GM23248 (cell line): ENCODE results near the gene KLHL30. TPM values are rescaled to one million over a fixed set of nuclear protein-coding genes. Genes with fewer than 3 reads are reported as not detected.
A peak's percentile ranks its signal among the peaks of the same experiment; 100 is the strongest.

ENCODE experiments used
- DNase-seq: peaks from one replicate; pipeline ENCODE4 v3.0.0-alpha.2; 2015
- H2AFZ ChIP-seq: fragments of 200-600 bp; sonication (generic); 2 replicates; pipeline ENCODE4 v1.6.1; 2016; ENCODE audit warnings: antibody characterized with exemption
- H3F3A ChIP-seq: fragments of 200-600 bp; sonication (generic); 2 replicates; pipeline ENCODE4 v1.6.1; 2016; ENCODE audit warnings: mild to moderate bottlenecking, antibody characterized with exemption, mixed run types; ENCODE audit not compliant: insufficient read depth
- H3K27ac ChIP-seq: fragments of 200-600 bp; sonication (generic); 2 replicates; pipeline ENCODE4 v1.5.1; 2016; ENCODE audit warnings: mild to moderate bottlenecking
- H3K27me3 ChIP-seq: fragments of 200-600 bp; sonication (generic); replicated peaks from 2 replicates; pipeline ENCODE4 v1.6.1; 2016; ENCODE audit warnings: mild to moderate bottlenecking; ENCODE audit not compliant: insufficient read depth
- H3K36me3 ChIP-seq: fragments of 200-600 bp; sonication (generic); 2 replicates; pipeline ENCODE4 v1.6.1; 2016; ENCODE audit warnings: low read depth, mild to moderate bottlenecking
- H3K4me1 ChIP-seq: fragments of 200-600 bp; sonication (generic); 2 replicates; pipeline ENCODE4 v1.6.1; 2016; ENCODE audit warnings: mild to moderate bottlenecking; ENCODE audit not compliant: insufficient read depth
- H3K4me2 ChIP-seq: fragments of 200-600 bp; sonication (generic); one replicate; pipeline ENCODE4 v1.6.1; 2016; ENCODE audit warnings: mild to moderate bottlenecking; ENCODE audit not compliant: unreplicated experiment
- H3K4me3 ChIP-seq: fragments of 200-600 bp; sonication (generic); 2 replicates; pipeline ENCODE4 v1.5.1; 2016; ENCODE audit warnings: mild to moderate bottlenecking
- H3K79me2 ChIP-seq: fragments of 200-600 bp; sonication (generic); 2 replicates; pipeline ENCODE4 v1.6.1; 2016; ENCODE audit warnings: mild to moderate bottlenecking; ENCODE audit not compliant: insufficient read depth
- H3K9ac ChIP-seq: fragments of 200-600 bp; sonication (generic); 2 replicates; pipeline ENCODE4 v1.6.1; 2016; ENCODE audit warnings: mild to moderate bottlenecking
- H3K9me2 ChIP-seq: fragments of 200-600 bp; sonication (generic); 2 replicates; pipeline ENCODE4 v1.6.1; 2016; ENCODE audit warnings: mixed run types, mild to moderate bottlenecking, moderate library complexity; ENCODE audit not compliant: insufficient read depth
- H3K9me3 ChIP-seq: fragments of 200-600 bp; sonication (generic); one replicate; pipeline ENCODE4 v1.6.1; 2017; ENCODE audit warnings: low read depth
- H4K20me1 ChIP-seq: fragments of 200-600 bp; sonication (generic); 2 replicates; pipeline ENCODE4 v1.6.0; 2016; ENCODE audit not compliant: insufficient read depth
- EZH2 ChIP-seq: fragments of 200-600 bp; sonication (generic); IDR thresholded peaks from 2 replicates; pipeline ENCODE4 v1.6.1; 2018; ENCODE audit warnings: antibody characterized with exemption, mild to moderate bottlenecking; ENCODE audit not compliant: insufficient read depth, poor library complexity, severe bottlenecking
- EZH2phosphoT487 ChIP-seq: fragments of 200-600 bp; sonication (generic); IDR thresholded peaks from 2 replicates; pipeline ENCODE4 v1.6.1; 2018; ENCODE audit warnings: antibody characterized with exemption, moderate library complexity, mild to moderate bottlenecking, low read depth; ENCODE audit not compliant: insufficient read depth
- WGBS, 2 experiments: methylation state at CpG; one replicate each; pipeline ENCODE4 v1.1.6; 2015 to 2017; ENCODE audit warnings: low lambda C conversion rate in 2 of 2, low coverage in 1 of 2; ENCODE audit errors: missing lambda C conversion rate in 2 of 2; 5-methylcytosine and 5-hydroxymethylcytosine counted together
- in situ Hi-C: fragments of 300-500 bp; cut with MboI; formaldehyde crosslinking; loops from 2 replicates; pipeline ENCODE4 v1.15.0; 2020
- polyA plus RNA-seq: library from polyadenylated mRNA; unstranded; fragments of >200 nt; fragmentation: Nextera tagmentation; extraction: Ambion mirVana; gene quantifications from 2 replicates; pipeline ENCODE4 v1.2.1, GENCODE V29; 2016
- total RNA-seq: library from RNA; depleted of rRNA; stranded (reverse); fragments of >200 nt; shearing (Covaris generic); gene quantifications from 2 replicates; pipeline ENCODE4 v1.2.3, GENCODE V29; 2014

The KLHL30 gene
- total and polyA plus RNA-seq, 2 experiments from 2014 or later: 0.05 to 0.11 TPM

- WGBS, 2 experiments: 86 to 91% methylated on average over 12 of the region's 12 CpGs
- no peaks in the 10 kb centered on the region for H4K20me1 ChIP-seq
- no peak overlapping the region for H3K27ac ChIP-seq
- H2AFZ ChIP-seq: no peak overlapping the region
- no peak overlapping the region for H3K9ac ChIP-seq
- TF ChIP-seq EZH2 (no peak), EZH2phosphoT487 (no peak)
- H3K4me1 ChIP-seq: peaks cover 28% of the 10 kb centered on the region
- H3K36me3 ChIP-seq: peaks cover 4% of the 10 kb centered on the region; the same call in 1 of the 2 replicates
- no peaks in the 10 kb centered on the region for H3K27me3 ChIP-seq
- H3K9me3 ChIP-seq: no peaks in the 10 kb centered on the region
- H3K9me2 ChIP-seq: no peaks in the 10 kb centered on the region
- peaks cover 21% of the 10 kb centered on the region for H3F3A ChIP-seq
- in situ Hi-C loops: no loop called here
- peaks cover 10% of the 10 kb centered on the region; the same call in 1 of the 2 replicates for H3K79me2 ChIP-seq
- H3K4me3 ChIP-seq: no peak overlapping the region
- DNase-seq: no peak
- no peak overlapping the region for H3K4me2 ChIP-seq
Observed at GRCh38 chr2:238165288-238165921, 26.9 kb downstream of the KLHL30 start.

GRCh38 chr2:238166391-238167343 lies 28.2 kb downstream of the KLHL30 start:
- Histone ChIP-seq H2AFZ (no peak overlapping the region), H3K9me3 (no peaks in the 10 kb centered on the region)
- WGBS, 2 experiments: 84 to 87% methylated on average over 24 of the region's 24 CpGs

GRCh38 chr2:238167344-238167715 lies 28.9 kb downstream of the KLHL30 start:
- H3K4me3 ChIP-seq: no peak overlapping the region
- in situ Hi-C loops: no loop called here
- 85 to 91% methylated on average over 7 of the region's 7 CpGs for WGBS, 2 experiments
- H3F3A ChIP-seq: peaks cover 41% of the 10 kb centered on the region
- H3K9me3 ChIP-seq: no peaks in the 10 kb centered on the region
- H3K27me3 ChIP-seq: no peaks in the 10 kb centered on the region
- DNase-seq: no peak
- H3K4me1 ChIP-seq: peaks cover 40% of the 10 kb centered on the region
- no peak overlapping the region for H2AFZ ChIP-seq
- TF ChIP-seq EZH2phosphoT487 (no peak), EZH2 (no peak)
- H3K79me2 ChIP-seq: peaks cover 10% of the 10 kb centered on the region; the same call in 1 of the 2 replicates
- peaks cover 4% of the 10 kb centered on the region; the same call in 1 of the 2 replicates for H3K36me3 ChIP-seq
- no peak overlapping the region for H3K4me2 ChIP-seq
- no peak overlapping the region for H3K9ac ChIP-seq
- no peaks in the 10 kb centered on the region for H3K9me2 ChIP-seq
- H4K20me1 ChIP-seq: no peaks in the 10 kb centered on the region
- 0 out of 2 replicates have a peak overlapping the region, but pooled peaks have one; percentile 96 for H3K27ac ChIP-seq

More at GRCh38 chr2:238166391-238167343, 28.2 kb downstream of the KLHL30 start:
- no peak overlapping the region for H3K9ac ChIP-seq
- H3K36me3 ChIP-seq: peaks cover 4% of the 10 kb centered on the region; the same call in 1 of the 2 replicates
- no peaks in the 10 kb centered on the region for H4K20me1 ChIP-seq
- H3K4me2 ChIP-seq: no peak overlapping the region
- H3F3A ChIP-seq: peaks cover 34% of the 10 kb centered on the region
- no peak for DNase-seq
- H3K27me3 ChIP-seq: no peaks in the 10 kb centered on the region
- H3K4me3 ChIP-seq: no peak overlapping the region
- H3K27ac ChIP-seq: no peak overlapping the region
- in situ Hi-C loops: no loop called here
- no peaks in the 10 kb centered on the region for H3K9me2 ChIP-seq
- H3K4me1 ChIP-seq: peaks cover 40% of the 10 kb centered on the region
- H3K79me2 ChIP-seq: peaks cover 10% of the 10 kb centered on the region; the same call in 1 of the 2 replicates
- TF ChIP-seq EZH2phosphoT487 (no peak), EZH2 (no peak)

- H3K4me3 ChIP-seq: no peak overlapping the region
- H4K20me1 ChIP-seq: no peaks in the 10 kb centered on the region
- no peak for TF ChIP-seq EZH2phosphoT487
- no peak for TF ChIP-seq EZH2
- WGBS, 2 experiments: 83 to 84% methylated on average over 8 of the region's 8 CpGs
- H3K36me3 ChIP-seq: peaks cover 4% of the 10 kb centered on the region; the same call in 1 of the 2 replicates
- peaks cover 41% of the 10 kb centered on the region for H3F3A ChIP-seq
- no peaks in the 10 kb centered on the region for H3K9me2 ChIP-seq
- no peak overlapping the region for H2AFZ ChIP-seq
- no peaks in the 10 kb centered on the region for H3K9me3 ChIP-seq
- in situ Hi-C loops: no loop called here
- H3K4me2 ChIP-seq: peak overlapping the region; percentile 83
- peaks cover 10% of the 10 kb centered on the region; the same call in 1 of the 2 replicates for H3K79me2 ChIP-seq
- peaks cover 40% of the 10 kb centered on the region for H3K4me1 ChIP-seq
- peak overlapping the region; percentile 96; the same call in 1 of the 2 replicates for H3K27ac ChIP-seq
- no peaks in the 10 kb centered on the region for H3K27me3 ChIP-seq
- H3K9ac ChIP-seq: no peak overlapping the region
- peak; percentile 53 for DNase-seq
Observed at GRCh38 chr2:238167761-238168160, 29.3 kb downstream of the KLHL30 start.
